Stimulated activated CD8-positive, alpha-beta memory T cell treated with anti-CD3 and anti-CD28 coated beads, Interleukin-12 subunit alpha, Interleukin-12 subunit beta, amount 100 ng/mL, for 24 hours (primary cell): Measurements from ENCODE around the gene CAMK2D.

Experiments
- DNase-seq: peaks from one replicate; pipeline ENCODE4 v3.0.0-alpha.2; 2020; ENCODE audit errors: extremely low read depth

The CAMK2D gene

DNA sequence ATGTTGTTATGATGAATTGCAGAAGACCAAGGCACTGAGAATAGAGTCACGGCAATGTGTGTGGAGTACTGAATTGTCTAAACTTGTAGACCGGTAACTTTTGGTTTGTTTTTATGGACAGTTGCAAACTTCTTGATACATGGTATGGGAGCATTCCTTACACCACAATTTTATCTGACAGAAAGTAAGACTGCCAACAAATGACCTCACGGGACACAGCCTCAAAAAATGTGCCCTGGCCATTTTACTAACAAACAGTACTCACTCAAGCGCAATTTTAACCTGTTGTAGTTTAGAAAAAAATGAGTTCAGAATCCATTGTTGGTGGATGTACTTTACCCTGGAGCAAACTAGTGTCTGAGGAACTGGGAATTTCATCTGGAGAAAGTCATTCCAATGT lies 321.2 kb downstream of the CAMK2D start:
- no peak for DNase-seq

- no peak for DNase-seq
Observed at GRCh38 chr4:113438596-113438995, 322.9 kb downstream of the CAMK2D start.

DNA sequence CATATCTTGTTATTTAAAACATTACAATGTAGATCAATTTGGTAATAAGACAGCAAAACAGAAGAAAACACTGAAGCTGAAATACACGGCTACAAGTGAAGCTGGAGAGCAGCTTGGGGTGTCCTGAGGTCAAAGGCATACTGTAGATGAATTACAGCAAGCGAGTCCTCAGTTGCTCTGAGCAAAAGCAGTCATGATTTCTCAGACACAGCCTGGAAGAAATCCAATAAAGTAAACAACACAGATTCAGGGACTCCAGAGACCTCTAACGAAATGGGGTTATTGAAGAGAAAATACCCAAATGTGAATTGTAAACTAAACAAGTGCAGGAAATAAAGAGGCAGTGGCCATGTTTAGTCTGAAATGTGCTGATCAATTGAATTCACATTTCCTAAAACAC lies 324.4 kb downstream of the CAMK2D start:
- DNase-seq, result no peak

- DNase-seq, result no peak
Observed at GRCh38 chr4:113436360-113436759, 325.2 kb downstream of the CAMK2D start.

GRCh38 chr4:113435893-113436292 lies 325.6 kb downstream of the CAMK2D start:
- no peak for DNase-seq

DNA sequence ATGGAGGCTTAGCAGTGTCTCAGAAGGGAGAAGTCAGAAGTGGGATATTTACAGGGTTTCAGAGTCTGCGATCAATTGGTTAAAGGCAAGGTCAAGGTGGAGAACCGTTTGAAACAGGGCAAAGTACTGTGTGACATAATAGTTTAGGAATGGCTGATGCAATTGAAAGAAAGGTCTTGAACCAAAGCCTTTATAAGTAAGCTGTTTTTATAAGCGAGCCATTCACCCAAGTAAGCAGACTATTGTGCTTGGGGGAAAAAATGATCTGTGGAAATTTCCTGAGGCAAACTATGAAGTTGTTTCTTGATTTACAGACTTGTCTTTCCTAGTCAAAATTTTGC lies 327.3 kb downstream of the CAMK2D start:
- no peak for DNase-seq

- DNase-seq, result no peak
Observed at GRCh38 chr4:113433536-113434246, 327.8 kb downstream of the CAMK2D start.

- DNase-seq, result no peak
Observed at GRCh38 chr4:113433116-113433515, 328.4 kb downstream of the CAMK2D start.

- no peak for DNase-seq
Observed at GRCh38 chr4:113423631-113424030, 337.9 kb downstream of the CAMK2D start.

DNA sequence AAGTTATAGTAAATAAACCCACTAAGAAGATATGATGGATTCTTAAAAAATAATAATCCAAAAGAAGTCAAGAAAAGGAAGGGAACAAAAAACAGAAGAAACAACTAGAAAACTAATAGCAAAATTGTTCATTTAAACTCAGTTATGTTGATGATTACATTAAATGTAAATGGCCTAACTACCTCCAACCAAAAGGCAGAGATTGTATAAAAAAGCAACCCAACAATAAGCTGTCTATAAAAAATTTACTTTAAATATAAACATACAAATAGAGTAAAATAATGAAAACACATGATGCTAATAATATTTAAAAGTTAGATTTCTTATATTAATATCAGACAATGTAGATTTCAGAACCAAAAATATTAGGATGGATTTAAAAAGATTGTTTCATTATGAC lies 340.6 kb downstream of the CAMK2D start:
- DNase-seq, result no peak

DNA sequence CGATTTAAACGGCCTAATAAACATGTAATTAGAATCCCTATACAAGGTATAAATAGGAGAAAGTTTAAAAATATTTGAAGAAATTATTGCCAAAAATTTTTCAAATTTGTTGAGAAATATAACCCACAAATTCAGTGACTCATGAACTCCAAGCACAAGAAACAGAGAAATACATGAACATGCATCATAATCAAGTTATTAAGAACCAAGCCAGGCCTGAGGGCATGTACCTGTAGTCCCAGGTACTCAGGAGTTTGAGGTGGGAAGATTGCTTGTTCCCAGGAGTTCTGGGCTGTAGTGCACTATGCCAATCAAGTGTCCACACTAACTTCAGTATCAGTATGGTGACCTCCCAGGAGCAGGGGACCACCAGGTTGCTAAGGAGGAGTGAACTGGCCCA lies 341.9 kb downstream of the CAMK2D start:
- DNase-seq, result no peak

- DNase-seq, result no peak
Observed at GRCh38 chr4:113411496-113411938, 350.0 kb downstream of the CAMK2D start.

GRCh38 chr4:113410686-113411085 lies 350.9 kb downstream of the CAMK2D start:
- no peak for DNase-seq

- no peak for DNase-seq
Observed at GRCh38 chr4:113409181-113409580, 352.4 kb downstream of the CAMK2D start.

DNA sequence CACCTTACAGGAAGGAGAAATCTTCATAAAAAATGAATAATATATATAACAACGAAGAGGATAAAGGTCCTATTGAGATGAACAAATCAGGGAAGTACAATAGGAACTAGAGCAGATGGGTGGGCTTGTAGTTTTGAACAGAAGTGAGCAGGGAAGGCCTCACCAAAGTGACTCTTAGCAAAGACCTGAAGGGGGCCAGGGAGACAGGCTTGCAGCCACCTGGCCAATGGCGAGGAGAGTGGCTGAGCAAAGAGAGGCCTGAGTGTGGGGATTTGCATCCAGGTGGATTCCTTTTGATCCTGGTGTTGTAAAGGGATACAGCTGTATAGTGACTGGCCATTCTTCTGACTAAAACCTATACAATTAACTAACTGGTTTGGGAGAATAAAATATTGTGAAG lies 354.1 kb downstream of the CAMK2D start:
- no peak for DNase-seq

GRCh38 chr4:113406723-113407016 lies 354.9 kb downstream of the CAMK2D start:
- DNase-seq, result no peak

DNA sequence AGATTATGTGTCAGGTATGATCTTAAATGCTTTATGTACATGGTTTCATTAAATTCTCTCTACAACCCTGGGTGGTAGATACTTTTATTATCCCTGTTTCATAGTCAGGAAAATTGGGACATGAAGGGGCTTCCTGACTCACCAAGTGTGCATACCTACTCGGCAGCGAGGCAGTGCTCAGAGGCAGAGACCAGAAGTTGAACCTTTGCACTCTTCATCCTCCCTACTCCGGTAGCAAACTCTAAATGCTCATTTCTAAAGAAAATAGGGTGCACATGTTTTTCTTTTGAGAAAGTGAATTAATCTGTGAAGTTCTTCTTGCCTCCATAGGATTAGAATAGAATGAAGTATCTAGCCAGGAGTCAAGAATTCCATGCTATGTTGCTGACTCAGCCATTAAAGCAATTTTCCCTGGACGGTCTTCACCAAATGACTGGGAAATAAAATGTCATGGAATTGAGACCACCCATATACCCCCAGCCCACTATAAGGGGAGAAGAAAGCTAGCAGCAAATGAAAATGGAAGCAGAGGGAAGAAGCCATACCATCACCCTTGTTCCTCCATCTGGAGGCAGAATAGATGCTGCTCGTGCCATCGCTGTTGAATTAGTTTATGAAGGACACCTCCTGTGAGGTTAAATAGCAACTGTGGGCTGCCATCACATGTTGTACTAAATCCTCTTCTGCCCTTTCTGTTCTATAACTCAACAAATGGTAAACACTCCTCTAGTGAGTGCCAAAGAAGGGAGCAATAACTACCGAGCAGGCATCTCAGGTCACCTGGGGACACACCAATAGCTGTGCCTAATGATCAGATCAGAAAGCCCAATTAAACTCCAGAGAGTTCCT lies 355.4 kb downstream of the CAMK2D start:
- no peak for DNase-seq

DNA sequence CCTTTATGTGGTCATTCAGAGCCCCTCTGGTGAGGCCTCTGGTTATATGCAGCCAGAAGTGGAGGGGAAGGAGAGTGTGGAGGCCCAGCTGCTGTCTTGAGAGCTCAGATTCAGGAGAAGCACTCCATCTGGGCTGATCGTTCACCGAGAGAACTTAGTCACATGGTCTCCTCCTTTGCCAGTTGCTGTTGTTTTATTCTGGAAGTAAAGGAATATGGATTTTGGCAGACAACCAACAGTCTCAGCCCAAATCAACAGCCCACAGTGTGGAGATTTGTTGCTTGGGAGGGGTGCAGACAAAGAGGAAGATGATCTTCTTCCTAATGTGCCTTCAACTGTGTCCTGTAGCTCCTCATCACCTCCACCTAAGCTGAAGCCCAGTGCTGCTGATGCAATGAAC lies 356.7 kb downstream of the CAMK2D start:
- no peak for DNase-seq

- no peak for DNase-seq
Observed at GRCh38 chr4:113404167-113404571, 357.4 kb downstream of the CAMK2D start.
